GM12872 (cell line): ENCODE data around the gene ZMYND8.

Experiments
- CTCF ChIP-seq: IDR thresholded peaks from 3 replicates; pipeline ENCODE4 v1.5.1; 2011; ENCODE audit warnings: low read depth, mild to moderate bottlenecking, low read length, moderate library complexity; ENCODE audit not compliant: insufficient read depth

Gene ZMYND8

GRCh38 chr20:47311211-47311610, 45.3 kb downstream of the ZMYND8 start:
- no peak for TF ChIP-seq CTCF

GRCh38 chr20:47310729-47311128, 45.8 kb downstream of the ZMYND8 start:
- no peak for TF ChIP-seq CTCF

GRCh38 chr20:47309806-47310426, 46.6 kb downstream of the ZMYND8 start:
- TF ChIP-seq CTCF, result no peak

GRCh38 chr20:47309394-47309793, 47.1 kb downstream of the ZMYND8 start:
- no peak for TF ChIP-seq CTCF

- TF ChIP-seq CTCF, result no peak
These were observed 49.6 kb downstream of the ZMYND8 start for GRCh38 chr20:47306755-47307370.

- TF ChIP-seq CTCF, result no peak
These were observed 50.4 kb downstream of the ZMYND8 start for GRCh38 chr20:47306095-47306494.

- TF ChIP-seq CTCF, result no peak
These were observed 50.8 kb downstream of the ZMYND8 start for GRCh38 chr20:47305667-47306066.
